ENCODE results near the gene DDX1. TPM values are rescaled to one million over a fixed set of nuclear protein-coding genes. Genes with fewer than 3 reads are reported as not detected.

DDX1 gene
- total and polyA plus RNA-seq, 9 of the 15 experiments (the other 6 are each of a cell fraction or from before 2014, with no cell fraction given) = 116 to 277 (median 232) TPM

DNA sequence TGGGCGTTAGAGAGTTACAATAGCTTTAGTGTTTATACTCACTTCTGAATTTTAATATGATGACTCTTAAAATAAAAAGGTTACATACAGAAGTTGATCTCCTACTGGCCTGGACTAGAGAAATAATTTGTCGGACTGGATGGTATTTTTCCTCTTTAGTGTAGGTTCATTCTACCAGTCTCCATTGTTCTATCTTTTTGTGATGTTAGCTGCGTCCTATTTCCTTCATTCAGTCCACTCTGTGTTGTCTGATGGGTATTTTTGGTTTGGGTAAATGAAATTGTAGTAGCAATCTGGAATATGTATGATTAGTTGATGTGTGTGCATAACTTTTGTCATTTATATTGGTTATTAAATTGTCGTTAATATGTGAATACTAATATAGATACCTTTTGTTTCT, 5.3 kb downstream of the DDX1 start:
- peaks cover 51% of the 10 kb centered on the region for H3K79me2 ChIP-seq (ENCODE audit: control insufficient read depth, insufficient read depth, low read length)
- ChIA-PET CTCF (ENCODE audit: low intra/inter-chr PET ratio) (no interaction called here), POLR2A (no interaction called here)
- in situ Hi-C loops (cut with MboI) (loop anchor here (25.0 kb wide), 1 partner anchor 685 kb away; no protein-coding TSS in a partner anchor), intact Hi-C loops (cut with micrococcal nuclease) (no loop called here)
- ATAC-seq = no peak
- H3K4me3 ChIP-seq = no peak overlapping the region
- no peaks in the 10 kb centered on the region for H3K9me1 ChIP-seq (ENCODE audit: control insufficient read depth, insufficient read depth, low read length)
- no peak overlapping the region for H3K27ac ChIP-seq (ENCODE audit: extremely low read depth, low read depth, low read length)
- H3K9me3 ChIP-seq (replicated peaks; ENCODE audit: control insufficient read depth, insufficient read depth, low read depth, low read length) = no peaks in the 10 kb centered on the region
- no peak overlapping the region for H3K4me2 ChIP-seq (ENCODE audit: insufficient read depth, low read length)
- H2AFZ ChIP-seq (ENCODE audit: low read depth, low read length) = no peak overlapping the region
- TF ChIP-seq ZNF75A (CRISPR knock-in tag; IDR thresholded peaks at IDR 0.05) = no peak
- no peak for TF ChIP-seq ZKSCAN3 (CRISPR knock-in tag; IDR thresholded peaks at IDR 0.05)
- TF ChIP-seq, protein P1, sequence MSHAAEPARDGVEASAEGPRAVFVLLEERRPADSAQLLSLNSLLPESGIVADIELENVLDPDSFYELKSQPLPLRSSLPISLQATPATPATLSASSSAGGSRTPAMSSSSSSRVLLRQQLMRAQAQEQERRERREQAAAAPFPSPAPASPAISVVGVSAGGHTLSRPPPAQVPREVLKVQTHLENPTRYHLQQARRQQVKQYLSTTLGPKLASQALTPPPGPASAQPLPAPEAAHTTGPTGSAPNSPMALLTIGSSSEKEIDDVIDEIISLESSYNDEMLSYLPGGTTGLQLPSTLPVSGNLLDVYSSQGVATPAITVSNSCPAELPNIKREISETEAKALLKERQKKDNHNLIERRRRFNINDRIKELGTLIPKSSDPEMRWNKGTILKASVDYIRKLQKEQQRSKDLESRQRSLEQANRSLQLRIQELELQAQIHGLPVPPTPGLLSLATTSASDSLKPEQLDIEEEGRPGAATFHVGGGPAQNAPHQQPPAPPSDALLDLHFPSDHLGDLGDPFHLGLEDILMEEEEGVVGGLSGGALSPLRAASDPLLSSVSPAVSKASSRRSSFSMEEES (CRISPR knock-in tag; IDR thresholded peaks at IDR 0.05) = no peak
- no peak for TF ChIP-seq TSC22D4 (tag; IDR thresholded peaks at IDR 0.05)
- no peaks in the 10 kb centered on the region for H4K20me1 ChIP-seq (replicated peaks; ENCODE audit: control insufficient read depth, insufficient read depth, low read length)
- H3K27me3 ChIP-seq (ENCODE audit: control insufficient read depth in 2 of 2, insufficient read depth in 2 of 2, low read length in 2 of 2) = no peaks in the 10 kb centered on the region
- WGBS (ENCODE audit: insufficient coverage, low coverage, missing lambda C conversion rate) = 89% methylated on average over 4 of the region's 4 CpGs
- DNase-seq (ENCODE audit: extremely low read depth in 1 of 4, low spot score in 3 of 4) = no peak
- FAIRE-seq = no peak
- H3K9ac ChIP-seq (ENCODE audit: insufficient read depth in 1 of 2, low read depth in 2 of 2, low read length in 2 of 2) = no peak overlapping the region
- peaks cover 76% of the 10 kb centered on the region for H3K36me3 ChIP-seq (ENCODE audit: control insufficient read depth, insufficient read depth, low read length)
- BruUV-seq (replicated peaks) = no TSS peak
- H3K4me1 ChIP-seq (replicated peaks in 1 of 2; ENCODE audit: control insufficient read depth in 2 of 2, insufficient read depth in 2 of 2, low read length in 2 of 2) = peaks cover 1 to 3% of the 10 kb centered on the region in 2 experiments; a peak in 3 of 5 replicates

DNA sequence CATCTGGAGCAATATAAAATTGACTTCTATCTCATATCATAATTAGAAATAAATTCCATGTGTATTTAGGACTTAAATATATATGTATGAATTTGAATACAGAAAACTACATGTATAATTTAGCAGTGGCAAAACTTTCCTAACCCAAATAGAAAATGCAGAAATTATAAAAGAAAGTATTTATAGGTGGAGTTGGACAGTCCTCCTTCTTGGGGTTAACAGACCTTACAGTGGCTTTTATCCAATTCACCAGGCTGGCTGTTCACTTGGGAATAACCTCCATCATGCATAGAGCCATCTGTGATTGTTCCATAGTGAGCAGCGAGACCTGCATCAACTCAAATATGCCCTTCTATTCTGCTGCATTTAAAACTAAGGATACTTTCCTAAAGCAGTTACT, 8.3 kb downstream of the DDX1 start:
- ChIA-PET POLR2A (no interaction called here), CTCF (ENCODE audit: low intra/inter-chr PET ratio) (no interaction called here)
- no peak for ATAC-seq
- Histone ChIP-seq H3K4me2 (ENCODE audit: insufficient read depth, low read length) (no peak overlapping the region), H2AFZ (ENCODE audit: low read depth, low read length) (no peak overlapping the region), H3K27ac (ENCODE audit: extremely low read depth, low read depth, low read length) (no peak overlapping the region), H3K4me3 (no peak overlapping the region), H4K20me1 (replicated peaks; ENCODE audit: control insufficient read depth, insufficient read depth, low read length) (no peaks in the 10 kb centered on the region), H3K9me3 (replicated peaks; ENCODE audit: control insufficient read depth, insufficient read depth, low read depth, low read length) (no peaks in the 10 kb centered on the region), H3K79me2 (ENCODE audit: control insufficient read depth, insufficient read depth, low read length) (peaks cover 21% of the 10 kb centered on the region), H3K36me3 (ENCODE audit: control insufficient read depth, insufficient read depth, low read length) (peaks cover 98% of the 10 kb centered on the region), H3K9me1 (ENCODE audit: control insufficient read depth, insufficient read depth, low read length) (no peaks in the 10 kb centered on the region), H3K4me1 (replicated peaks in 1 of 2; ENCODE audit: control insufficient read depth in 2 of 2, insufficient read depth in 2 of 2, low read length in 2 of 2) (no peaks in the 10 kb centered on the region), H3K9ac (ENCODE audit: insufficient read depth in 1 of 2, low read depth in 2 of 2, low read length in 2 of 2) (no peak overlapping the region), H3K27me3 (ENCODE audit: control insufficient read depth in 2 of 2, insufficient read depth in 2 of 2, low read length in 2 of 2) (no peaks in the 10 kb centered on the region)
- 100% methylated on average over 1 of the region's 1 CpG for WGBS (ENCODE audit: insufficient coverage, low coverage, missing lambda C conversion rate)
- TF ChIP-seq TRIM25 (IDR thresholded peaks at IDR 0.05; ENCODE audit: borderline replicate concordance) (no peak), POLR2AphosphoS5 (IDR thresholded peaks at IDR 0.05; ENCODE audit: control insufficient read depth, insufficient read depth, low read depth, low read length) (0 out of 2 replicates have a peak, but pooled peaks have one; percentile 10)
- DNase-seq (ENCODE audit: extremely low read depth in 1 of 4, low spot score in 3 of 4) = no peak
- BruUV-seq (replicated peaks) = no TSS peak
- in situ Hi-C loops (cut with MboI) = loop anchor here (25.0 kb wide), 1 partner anchor 688 kb away; no protein-coding TSS in a partner anchor
- FAIRE-seq = no peak
- intact Hi-C loops (cut with micrococcal nuclease) = no loop called here

Data from K562 (cell line).